PC-3 (cell line): ENCODE measurements around the gene PITPNM3. TPM values are rescaled to one million over a fixed set of nuclear protein-coding genes. Genes with fewer than 3 reads are reported as not detected.

Source experiments
- ATAC-seq: fragments of 200-7000 bp; cut with Tn5 transposase; 2 replicates; pipeline ENCODE4 v1.9.1; 2020; ENCODE audit warnings: mild to moderate bottlenecking, moderate library complexity
- BruUV-seq: library from RNA; stranded (reverse); fragments of 400-500 nt; replicated peaks from 2 replicates; lab custom pipeline; 2021; lab: Mats Ljungman, UMichigan
- CTCF ChIA-PET: fragments of 300-600 bp; sonication (Branson Sonifier 250); formaldehyde crosslinking; loops from one replicate; lab custom pipeline; 2022; ENCODE audit warnings: antibody characterized with exemption; lab: Charles Lee
- POLR2A ChIA-PET: fragments of 300-600 bp; sonication (Branson Sonifier 250); formaldehyde crosslinking; loops from one replicate; lab custom pipeline; 2022; ENCODE audit warnings: antibody characterized with exemption; ENCODE audit not compliant: unreplicated experiment; lab: Charles Lee
- DNase-seq: peaks from one replicate; pipeline ENCODE4 v3.0.0-alpha.2; 2015
- H2AFZ ChIP-seq: fragments of 300-600 bp; sonication (generic); 2 replicates; pipeline ENCODE4 v1.6.0; 2016; ENCODE audit warnings: antibody characterized with exemption, low read length
- H3F3A ChIP-seq: fragments of 300-600 bp; sonication (generic); one replicate; pipeline ENCODE4 v1.6.0; 2017; ENCODE audit warnings: antibody characterized with exemption, low read length, control low read depth, mild to moderate bottlenecking; ENCODE audit not compliant: unreplicated experiment
- H3K27ac ChIP-seq: fragments of 300-600 bp; sonication (generic); 2 replicates; pipeline ENCODE4 v1.5.1; 2016; ENCODE audit warnings: mild to moderate bottlenecking, low read length
- H3K27me3 ChIP-seq: fragments of 300-600 bp; sonication (generic); 2 replicates; pipeline ENCODE4 v1.6.1; 2016; ENCODE audit warnings: low read length, mixed read lengths
- H3K36me3 ChIP-seq: fragments of 300-600 bp; sonication (generic); 2 replicates; pipeline ENCODE4 v1.6.1; 2016; ENCODE audit warnings: low read depth, mixed run types, low read length, mixed read lengths
- H3K4me1 ChIP-seq: fragments of 300-600 bp; sonication (generic); 2 replicates; pipeline ENCODE4 v1.5.1; 2016; ENCODE audit warnings: low read length; ENCODE audit not compliant: insufficient read depth
- H3K4me2 ChIP-seq: fragments of 300-600 bp; sonication (generic); 2 replicates; pipeline ENCODE4 v1.6.0; 2016; ENCODE audit warnings: low read length
- H3K4me3 ChIP-seq: fragments of 300-600 bp; sonication (generic); 2 replicates; pipeline ENCODE4 v1.5.1; 2016; ENCODE audit warnings: mild to moderate bottlenecking, low read length, mixed read lengths
- H3K79me2 ChIP-seq: fragments of 300-600 bp; sonication (generic); 2 replicates; pipeline ENCODE4 v1.6.1; 2017; ENCODE audit warnings: low read length, mixed read lengths
- H3K9ac ChIP-seq: fragments of 300-600 bp; sonication (generic); 2 replicates; pipeline ENCODE4 v1.6.0; 2016; ENCODE audit warnings: mild to moderate bottlenecking, low read length
- H3K9me2 ChIP-seq: fragments of 300-600 bp; sonication (generic); replicated peaks from 2 replicates; pipeline ENCODE4 v1.6.1; 2016; ENCODE audit warnings: mixed run types, low read length, mixed read lengths
- H3K9me3 ChIP-seq: fragments of 300-600 bp; sonication (generic); 2 replicates; pipeline ENCODE4 v1.6.1; 2016; ENCODE audit warnings: low read length, mixed read lengths
- H4K20me1 ChIP-seq: fragments of 300-600 bp; sonication (generic); 2 replicates; pipeline ENCODE4 v1.6.1; 2016; ENCODE audit warnings: low read length, mixed read lengths
- EZH2 ChIP-seq: fragments of 300-600 bp; sonication (generic); IDR thresholded peaks from one replicate; pipeline ENCODE4 v1.6.1; 2017; ENCODE audit warnings: antibody characterized with exemption, mild to moderate bottlenecking, low read length; ENCODE audit not compliant: unreplicated experiment
- EZH2phosphoT487 ChIP-seq: fragments of 300-600 bp; sonication (generic); IDR thresholded peaks from 2 replicates; pipeline ENCODE4 v1.6.1; 2018; ENCODE audit warnings: mild to moderate bottlenecking, antibody characterized with exemption, low read length, borderline replicate concordance
- intact Hi-C: fragments of 100-400 bp; cut with micrococcal nuclease; formaldehyde crosslinking; loops from 2 replicates; pipeline ENCODE4 v1.9.0; 2023
- total RNA-seq: library from RNA; depleted of rRNA; stranded (reverse); fragments of >200 nt; gene quantifications from 2 replicates; pipeline ENCODE4 v1.2.3, GENCODE V29; 2014
- TF ChIP-seq, protein P1 (sequence below): fragments of 300-600 bp; sonication (generic); conservative IDR thresholded peaks from 2 replicates; pipeline ENCODE4 v1.5.1; 2017; ENCODE audit warnings: antibody characterized with exemption, low read depth, mild to moderate bottlenecking, low read length

Gene PITPNM3
- total RNA-seq, 1 experiment from 2014 or later: 7.1 TPM

DNA sequence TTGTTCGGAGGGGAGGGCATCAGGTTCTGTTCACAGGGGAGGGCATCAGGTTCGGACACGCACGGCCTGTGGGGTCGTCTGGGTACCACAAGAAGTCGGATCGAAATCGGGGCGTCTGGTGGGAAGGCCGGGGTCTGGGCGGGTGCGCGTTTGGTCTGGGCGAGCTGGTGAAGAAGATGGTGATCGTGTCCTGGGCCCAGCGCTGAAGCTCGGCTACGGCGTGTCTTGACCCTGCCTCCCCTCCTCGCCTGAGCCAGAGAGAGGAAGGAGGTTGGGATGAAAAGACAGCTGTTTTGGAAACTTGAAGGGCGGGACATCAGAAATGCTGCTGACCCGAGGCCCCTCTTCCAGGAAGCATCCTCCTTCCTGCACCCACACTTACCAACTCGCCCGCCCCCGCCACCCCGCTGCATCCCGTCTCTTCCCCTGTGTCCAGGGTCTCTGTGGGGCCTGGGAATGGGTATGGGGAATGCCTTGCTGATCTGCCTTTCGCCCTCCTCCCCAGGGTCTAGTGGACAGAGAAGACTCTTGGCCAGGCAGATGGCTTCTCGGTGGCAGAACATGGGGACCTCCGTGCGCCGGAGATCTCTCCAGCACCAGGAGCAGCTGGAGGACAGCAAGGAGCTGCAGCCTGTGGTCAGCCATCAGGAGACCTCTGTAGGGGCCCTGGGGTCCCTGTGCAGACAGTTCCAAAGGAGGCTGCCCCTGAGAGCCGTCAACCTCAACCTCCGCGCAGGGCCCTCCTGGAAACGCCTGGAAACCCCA, 111.6 kb downstream of the PITPNM3 start:
- no peaks in the 10 kb centered on the region for H3K9me2 ChIP-seq
- CTCF ChIA-PET: no interaction called here
- H3K9ac ChIP-seq: peak overlapping the region; percentile 68
- DNase-seq (no peak), ATAC-seq (no peak)
- POLR2A ChIA-PET: interaction anchor here (0.5 to 0.7 kb wide), 2 partner anchors 197 to 1140 kb away, joined by 3 to 5 read pairs; no protein-coding TSS in a partner anchor
- H4K20me1 ChIP-seq: no peaks in the 10 kb centered on the region
- H3K27me3 ChIP-seq: no peaks in the 10 kb centered on the region
- BruUV-seq: no TSS peak
- H3K4me1 ChIP-seq: peaks cover 17% of the 10 kb centered on the region
- H3K36me3 ChIP-seq: no peaks in the 10 kb centered on the region; the same call in 1 of the 2 replicates
- no peaks in the 10 kb centered on the region for H3F3A ChIP-seq
- TF ChIP-seq, protein P1, sequence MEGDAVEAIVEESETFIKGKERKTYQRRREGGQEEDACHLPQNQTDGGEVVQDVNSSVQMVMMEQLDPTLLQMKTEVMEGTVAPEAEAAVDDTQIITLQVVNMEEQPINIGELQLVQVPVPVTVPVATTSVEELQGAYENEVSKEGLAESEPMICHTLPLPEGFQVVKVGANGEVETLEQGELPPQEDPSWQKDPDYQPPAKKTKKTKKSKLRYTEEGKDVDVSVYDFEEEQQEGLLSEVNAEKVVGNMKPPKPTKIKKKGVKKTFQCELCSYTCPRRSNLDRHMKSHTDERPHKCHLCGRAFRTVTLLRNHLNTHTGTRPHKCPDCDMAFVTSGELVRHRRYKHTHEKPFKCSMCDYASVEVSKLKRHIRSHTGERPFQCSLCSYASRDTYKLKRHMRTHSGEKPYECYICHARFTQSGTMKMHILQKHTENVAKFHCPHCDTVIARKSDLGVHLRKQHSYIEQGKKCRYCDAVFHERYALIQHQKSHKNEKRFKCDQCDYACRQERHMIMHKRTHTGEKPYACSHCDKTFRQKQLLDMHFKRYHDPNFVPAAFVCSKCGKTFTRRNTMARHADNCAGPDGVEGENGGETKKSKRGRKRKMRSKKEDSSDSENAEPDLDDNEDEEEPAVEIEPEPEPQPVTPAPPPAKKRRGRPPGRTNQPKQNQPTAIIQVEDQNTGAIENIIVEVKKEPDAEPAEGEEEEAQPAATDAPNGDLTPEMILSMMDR: no peak
- H3K79me2 ChIP-seq: peaks cover 15% of the 10 kb centered on the region
- peak overlapping the region; percentile 90 for H2AFZ ChIP-seq
- H3K9me3 ChIP-seq: no peaks in the 10 kb centered on the region
- no peak overlapping the region for H3K27ac ChIP-seq
- peak overlapping the region; percentile 100 for H3K4me2 ChIP-seq
- intact Hi-C loops: no loop called here
- H3K4me3 ChIP-seq: peak overlapping the region; percentile 90

DNA sequence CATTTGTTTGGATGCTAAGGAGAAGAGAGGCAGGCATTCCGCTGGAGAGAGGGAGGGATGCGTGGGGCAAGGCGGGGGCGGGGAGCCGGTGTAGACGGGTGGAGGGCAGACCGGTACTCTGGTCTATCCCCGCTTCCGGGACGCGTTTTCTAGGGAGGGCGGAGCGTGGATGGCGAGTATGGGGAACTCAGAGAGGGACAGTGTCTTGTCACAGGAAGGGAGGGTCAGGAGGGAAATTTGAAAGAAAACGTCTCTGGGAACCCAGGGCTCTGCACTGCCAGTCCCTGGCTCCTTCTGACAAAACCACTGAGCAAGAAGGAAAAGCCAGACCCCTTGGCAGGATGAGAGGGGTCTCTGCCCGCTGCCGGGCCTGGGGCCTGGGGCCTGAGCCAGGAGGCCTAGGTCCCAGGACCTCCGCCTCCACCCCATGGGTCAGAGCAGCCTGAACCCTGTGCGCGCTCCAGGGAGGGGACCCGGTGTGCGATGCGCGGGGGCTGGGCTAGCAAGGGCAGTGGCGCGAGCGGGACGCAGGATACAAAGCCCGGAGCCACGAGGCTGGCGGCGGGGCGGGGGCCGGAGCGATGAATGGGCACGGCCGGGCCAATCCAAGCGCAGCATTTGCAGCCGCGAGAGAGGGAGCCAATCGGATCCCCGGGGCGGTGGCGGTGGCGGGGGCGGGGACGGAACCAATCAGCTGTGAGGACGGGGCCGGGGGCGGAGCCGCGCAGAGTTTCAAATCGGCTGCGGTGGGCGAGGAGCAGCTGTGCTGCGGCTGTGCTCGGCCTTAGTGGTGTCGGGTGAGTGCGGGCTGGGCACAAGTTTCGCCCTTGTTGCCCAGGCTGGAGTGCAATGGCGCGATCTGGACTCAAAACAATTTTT, 112.4 kb downstream of the PITPNM3 start, which contains the start of gene PIMREG:
Gene PIMREG, plus strand, starts transcription at position 764 of the 879 bp plus-strand sequence. CDS start 656 bp downstream, outside the sequence.
- intact Hi-C loops: no loop called here
- Histone ChIP-seq H3K27me3 (no peaks in the 10 kb centered on the region), H3K9me2 (no peaks in the 10 kb centered on the region), H3K27ac (peak within 1 kb of the TSS; percentile 85), H3K9me3 (no peaks in the 10 kb centered on the region), H3K79me2 (peaks cover 15% of the 10 kb centered on the region), H3K36me3 (no peaks in the 10 kb centered on the region; the same call in 1 of the 2 replicates), H2AFZ (peak within 1 kb of the TSS; percentile 97), H4K20me1 (no peaks in the 10 kb centered on the region), H3K4me3 (peak within 1 kb of the TSS; percentile 90), H3K4me2 (peak within 1 kb of the TSS; percentile 100), H3F3A (no peaks in the 10 kb centered on the region), H3K4me1 (peaks cover 17% of the 10 kb centered on the region), H3K9ac (peak within 1 kb of the TSS; percentile 83)
- BruUV-seq: no TSS peak
- ChIA-PET CTCF (interaction anchor here (0.6 kb wide), 1 partner anchor 567 kb away, joined by 8 read pairs; no protein-coding TSS in a partner anchor), POLR2A (interaction anchor here (0.6 to 0.7 kb wide), 2 partner anchors 198 to 679 kb away, joined by 3 read pairs; no protein-coding TSS in a partner anchor)
- no peak for TF ChIP-seq EZH2
- peak; percentile 95 for ATAC-seq
- DNase-seq: peak; percentile 88

DNA sequence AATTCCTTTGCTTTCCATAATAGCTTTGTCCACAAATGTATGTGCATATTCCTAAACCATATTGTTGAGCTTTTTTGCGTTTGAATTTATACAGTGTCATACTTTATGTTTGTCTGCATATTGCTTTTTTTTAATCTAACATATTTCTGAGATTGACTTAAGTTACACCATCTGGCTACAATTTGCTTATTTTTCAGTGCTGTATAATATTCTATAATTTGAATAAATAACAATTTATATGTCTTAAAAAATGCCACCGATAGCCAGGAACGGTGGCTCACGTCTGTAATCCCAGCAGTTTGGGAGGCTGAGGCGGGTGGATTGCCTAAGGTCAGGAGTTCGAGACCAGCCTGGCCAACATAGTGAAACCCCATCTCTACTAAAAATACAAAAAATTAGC, 113.6 kb downstream of the PITPNM3 start:
- BruUV-seq: no TSS peak
- peaks cover 17% of the 10 kb centered on the region for H3K4me1 ChIP-seq
- no peak overlapping the region for H3K4me2 ChIP-seq
- CTCF ChIA-PET: no interaction called here
- DNase-seq: no peak
- H4K20me1 ChIP-seq: no peaks in the 10 kb centered on the region
- H3K36me3 ChIP-seq: no peaks in the 10 kb centered on the region
- H2AFZ ChIP-seq: no peak overlapping the region
- no peaks in the 10 kb centered on the region for H3F3A ChIP-seq
- no peak for ATAC-seq
- H3K79me2 ChIP-seq: peaks cover 15% of the 10 kb centered on the region
- H3K27me3 ChIP-seq: no peaks in the 10 kb centered on the region
- no peak overlapping the region for H3K4me3 ChIP-seq
- no peak overlapping the region for H3K27ac ChIP-seq
- no peaks in the 10 kb centered on the region for H3K9me3 ChIP-seq
- POLR2A ChIA-PET: interaction anchor here (0.6 kb wide), 1 partner anchor 678 kb away, joined by 3 read pairs; no protein-coding TSS in a partner anchor
- H3K9ac ChIP-seq: no peak overlapping the region
- intact Hi-C loops: no loop called here
- H3K9me2 ChIP-seq: no peaks in the 10 kb centered on the region
- TF ChIP-seq EZH2: no peak
- no peak for TF ChIP-seq EZH2phosphoT487
- TF ChIP-seq, protein P1: no peak
